Uterus (tissue), 2 donors: ENCODE results near the gene PPARG.

ENCODE experiments used
- CTCF ChIP-seq, 4 experiments: fragments of 200-600 bp in 2 of 4; fragments of 450-650 bp in 2 of 4; sonication (generic) in 2 of 4; IDR thresholded peaks; one replicate each; pipeline ENCODE4 v1.5.1; 2016 to 2019; ENCODE audit warnings: antibody characterized with exemption in 4 of 4, mild to moderate bottlenecking in 2 of 4, moderate library complexity in 1 of 4
- POLR2A ChIP-seq, 2 donors: fragments of 450-650 bp; IDR thresholded peaks; one replicate each; pipeline ENCODE4 v1.6.1; 2016; ENCODE audit warnings: antibody characterized with exemption in 2 of 2, mild to moderate bottlenecking in 1 of 2, moderate library complexity in 1 of 2

- TF ChIP-seq POLR2A (IDR thresholded peaks at IDR 0.05): no peak
- no peak for TF ChIP-seq CTCF (IDR thresholded peaks at IDR 0.05)
These were observed 13.7 kb downstream of the PPARG start for GRCh38 chr3:12302564-12302963.
